ENCODE results near the gene EIF2B2.

- TF ChIP-seq CREM (CRISPR knock-in tag; IDR thresholded peaks at IDR 0.05) (no peak), ATF1 (CRISPR knock-in tag; IDR thresholded peaks at IDR 0.05) (no peak), CTCF (IDR thresholded peaks at IDR 0.05) (no peak), MLX (CRISPR knock-in tag; IDR thresholded peaks at IDR 0.05) (no peak), NR2C2 (CRISPR knock-in tag; IDR thresholded peaks at IDR 0.05) (no peak), MAX (CRISPR knock-in tag; IDR thresholded peaks at IDR 0.05) (peak; percentile 63; the same call in 1 of the 2 replicates), USF1 (CRISPR knock-in tag; IDR thresholded peaks at IDR 0.05) (no peak), NFE2L1 (CRISPR knock-in tag; IDR thresholded peaks at IDR 0.05) (no peak), ELF4 (CRISPR knock-in tag; IDR thresholded peaks at IDR 0.05; ENCODE audit: low read depth) (no peak), JUN (CRISPR knock-in tag; IDR thresholded peaks at IDR 0.05) (no peak), TEAD4 (CRISPR knock-in tag; IDR thresholded peaks at IDR 0.05) (no peak), MYBL2 (CRISPR knock-in tag; IDR thresholded peaks at IDR 0.05) (no peak), NFYB (CRISPR knock-in tag; conservative IDR thresholded peaks at IDR 0.05; ENCODE audit: low read depth) (no peak)
Measured at GRCh38 chr14:74980731-74981461, 21.8 kb upstream of the EIF2B2 start.

All from WTC11 (cell line).